IMR-90 (cell line): ENCODE measurements around the gene AGAP1. TPM values are rescaled to one million over a fixed set of nuclear protein-coding genes. Genes with fewer than 3 reads are reported as not detected.

Experiments used
- ATAC-seq: fragments of 200-7000 bp; cut with Tn5 transposase; 2 replicates; pipeline ENCODE4 v1.9.1; 2020; ENCODE audit warnings: low read depth, mild to moderate bottlenecking, moderate library complexity
- BruUV-seq: library from RNA; stranded (reverse); fragments of 400-500 nt; replicated peaks from 2 replicates; lab custom pipeline; 2021; lab: Mats Ljungman, UMichigan
- CTCF ChIA-PET: fragments of 300-600 bp; formaldehyde crosslinking; extraction: SDS; loops from one replicate; lab custom pipeline; 2021; ENCODE audit warnings: antibody characterized with exemption; lab: Yijun Ruan, JAX
- POLR2A ChIA-PET: fragments of 300-600 bp; sonication (Branson Sonifier 250); formaldehyde crosslinking; loops from one replicate; lab custom pipeline; 2022; ENCODE audit warnings: antibody characterized with exemption; ENCODE audit not compliant: unreplicated experiment; lab: Charles Lee
- DNase-seq: peaks from one replicate; pipeline ENCODE4 v3.0.0; 2013
- H2AFZ ChIP-seq: replicated peaks from 2 replicates; pipeline ENCODE3; 2013; ENCODE audit warnings: low read length, mild to moderate bottlenecking; ENCODE audit not compliant: poor library complexity
- H2AK5ac ChIP-seq: 2 replicates; pipeline ENCODE4 v1.6.1; 2013; ENCODE audit warnings: low read depth, low read length, inconsistent platforms
- H2AK9ac ChIP-seq: replicated peaks from 2 replicates; pipeline ENCODE3; 2013; ENCODE audit warnings: mild to moderate bottlenecking, low read depth, low read length, moderate library complexity; ENCODE audit not compliant: poor library complexity
- H2BK120ac ChIP-seq: 2 replicates; pipeline ENCODE4 v1.6.1; 2013; ENCODE audit warnings: low read depth, low read length, inconsistent platforms
- H2BK15ac ChIP-seq: 3 replicates; pipeline ENCODE4 v1.6.1; 2013; ENCODE audit warnings: low read depth, low read length, inconsistent platforms
- H2BK20ac ChIP-seq: 2 replicates; pipeline ENCODE4 v1.6.1; 2013; ENCODE audit warnings: low read depth, mild to moderate bottlenecking, inconsistent platforms, low read length, moderate library complexity
- H2BK5ac ChIP-seq: 2 replicates; pipeline ENCODE4 v1.6.1; 2013; ENCODE audit warnings: mild to moderate bottlenecking, low read depth, low read length, inconsistent platforms; ENCODE audit not compliant: poor library complexity, severe bottlenecking
- H3K14ac ChIP-seq: replicated peaks from 2 replicates; pipeline ENCODE4 v1.6.1; 2013; ENCODE audit warnings: low read depth, low read length, inconsistent platforms
- H3K18ac ChIP-seq: 2 replicates; pipeline ENCODE4 v1.6.1; 2013; ENCODE audit warnings: low read depth, low read length, control low read depth
- H3K23ac ChIP-seq: 2 replicates; pipeline ENCODE4 v1.6.1; 2013; ENCODE audit warnings: low read depth, low read length, inconsistent platforms
- H3K27ac ChIP-seq: 2 replicates; pipeline ENCODE4 v1.5.1; 2013; ENCODE audit warnings: mild to moderate bottlenecking, control low read depth, low read length; ENCODE audit not compliant: insufficient read depth
- H3K27me3 ChIP-seq: 2 replicates; pipeline ENCODE4 v1.6.1; 2013; ENCODE audit warnings: low read length; ENCODE audit not compliant: control insufficient read depth, insufficient read depth
- H3K36me3 ChIP-seq: 2 replicates; pipeline ENCODE4 v1.6.1; 2013; ENCODE audit warnings: low read length, mixed read lengths; ENCODE audit not compliant: control insufficient read depth, insufficient read depth
- H3K4ac ChIP-seq: 2 replicates; pipeline ENCODE4 v1.6.1; 2013; ENCODE audit warnings: low read depth, low read length, inconsistent platforms
- H3K4me1 ChIP-seq: 2 replicates; pipeline ENCODE4 v1.6.1; 2013; ENCODE audit warnings: low read length, mixed read lengths; ENCODE audit not compliant: control insufficient read depth, insufficient read depth
- H3K4me2 ChIP-seq: 2 replicates; pipeline ENCODE4 v1.6.1; 2013; ENCODE audit warnings: low read depth, mild to moderate bottlenecking, control low read depth, low read length, moderate library complexity
- H3K4me3 ChIP-seq: 2 replicates; pipeline ENCODE4 v1.5.1; 2013; ENCODE audit warnings: low read depth, mild to moderate bottlenecking, control low read depth, low read length, moderate library complexity; ENCODE audit not compliant: insufficient read depth
- H3K56ac ChIP-seq: 2 replicates; pipeline ENCODE4 v1.6.1; 2013; ENCODE audit warnings: low read length, inconsistent platforms; ENCODE audit not compliant: insufficient read depth; ENCODE audit errors: extremely low read depth
- H3K79me1 ChIP-seq, 2 experiments: 2 replicates each; pipeline ENCODE4 v1.6.1; 2013; ENCODE audit warnings: low read length in 2 of 2, inconsistent platforms in 1 of 2, low read depth in 1 of 2
- H3K9ac ChIP-seq: 2 replicates; pipeline ENCODE4 v1.6.1; 2013; ENCODE audit warnings: low read depth, low read length, control low read depth
- H3K9me1 ChIP-seq: 2 replicates; pipeline ENCODE4 v1.6.1; 2013; ENCODE audit warnings: low read length, inconsistent platforms; ENCODE audit not compliant: insufficient read depth
- H3K9me3 ChIP-seq: 2 replicates; pipeline ENCODE4 v1.6.1; 2013; ENCODE audit warnings: low read length; ENCODE audit not compliant: control insufficient read depth, insufficient read depth
- H4K20me1 ChIP-seq: 2 replicates; pipeline ENCODE4 v1.6.1; 2013; ENCODE audit warnings: low read length, inconsistent platforms; ENCODE audit not compliant: insufficient read depth
- H4K5ac ChIP-seq: 2 replicates; pipeline ENCODE4 v1.6.1; 2013; ENCODE audit warnings: mild to moderate bottlenecking, low read depth, low read length, control low read depth
- H4K8ac ChIP-seq, 2 experiments: 2 replicates each; pipeline ENCODE4 v1.6.1; 2013; ENCODE audit warnings: low read depth in 2 of 2, low read length in 2 of 2, control low read depth in 1 of 2, inconsistent platforms in 1 of 2
- H4K91ac ChIP-seq: 2 replicates; pipeline ENCODE4 v1.6.1; 2013; ENCODE audit warnings: low read depth, low read length, inconsistent platforms; ENCODE audit not compliant: insufficient read depth
- CEBPB ChIP-seq: IDR thresholded peaks from 2 replicates; pipeline ENCODE4 v1.6.1; 2012; ENCODE audit warnings: low read depth, low read length, improper control_type of control experiment
- CTCF ChIP-seq: conservative IDR thresholded peaks from 2 replicates; pipeline ENCODE4 v1.5.1; 2012; ENCODE audit warnings: mild to moderate bottlenecking, low read depth, low read length, improper control_type of control experiment
- ELK1 ChIP-seq: fragments of 150-350 bp; IDR thresholded peaks from 2 replicates; pipeline ENCODE4 v1.6.1; 2016; ENCODE audit warnings: low read depth, mild to moderate bottlenecking, low read length, moderate library complexity, borderline replicate concordance
- FOS ChIP-seq: fragments of 150-350 bp; IDR thresholded peaks from 2 replicates; pipeline ENCODE4 v1.6.1; 2016; ENCODE audit warnings: low read depth, low read length
- MAFK ChIP-seq: IDR thresholded peaks from 2 replicates; pipeline ENCODE4 v1.6.1; 2012; ENCODE audit warnings: low read depth, low read length, improper control_type of control experiment
- MAZ ChIP-seq: IDR thresholded peaks from 2 replicates; pipeline ENCODE4 v1.6.1; 2012; ENCODE audit warnings: low read depth, mild to moderate bottlenecking, low read length, improper control_type of control experiment, moderate library complexity, borderline replicate concordance
- NFE2L2 ChIP-seq: fragments of 150-350 bp; IDR thresholded peaks from 2 replicates; pipeline ENCODE4 v1.6.1; 2016; ENCODE audit warnings: low read depth, mild to moderate bottlenecking, low read length
- RCOR1 ChIP-seq: IDR thresholded peaks from 2 replicates; pipeline ENCODE4 v1.6.1; 2012; ENCODE audit warnings: mild to moderate bottlenecking, low read length, improper control_type of control experiment; ENCODE audit not compliant: insufficient replicate concordance
- RFX5 ChIP-seq: IDR thresholded peaks from 2 replicates; pipeline ENCODE4 v1.8.0; 2012; ENCODE audit warnings: low read depth, mild to moderate bottlenecking, low read length, moderate library complexity
- USF2 ChIP-seq: fragments of 150-350 bp; IDR thresholded peaks from 2 replicates; pipeline ENCODE4 v1.6.1; 2017; ENCODE audit warnings: mild to moderate bottlenecking, antibody characterized with exemption, low read length, low read depth
- WGBS, 2 experiments: methylation state at CpG; one replicate each; pipeline versions ENCODE4 v1.1.5 to v1.1.7; 2013; ENCODE audit warnings: missing lambda C conversion rate in 2 of 2; ENCODE audit not compliant: insufficient read length in 1 of 2; ENCODE audit errors: extremely low coverage in 2 of 2; 5-methylcytosine and 5-hydroxymethylcytosine counted together
- dilution Hi-C: fragments of 300-500 bp; cut with HindIII; formaldehyde crosslinking; loops from one replicate; pipeline ENCODE4 v1.14.3; 2018; ENCODE audit warnings: low sequenced_read_pairs; ENCODE audit not compliant: unreplicated experiment
- in situ Hi-C: fragments of 300-500 bp; cut with MboI; formaldehyde crosslinking; loops from 3 replicates; pipeline ENCODE4 v1.14.3; 2019; ENCODE audit warnings: low sequenced_read_pairs, inconsistent platforms, mixed read lengths
- intact Hi-C: fragments of 100-400 bp; cut with micrococcal nuclease; formaldehyde crosslinking; loops from 2 replicates; pipeline ENCODE4 v1.10.0; 2022
- polyA plus RNA-seq, 3 experiments: library from polyadenylated mRNA; depleted of rRNA; stranded (reverse); fragments of >200 nt; gene quantifications; 2 replicates each; pipeline ENCODE4 v1.2.3, GENCODE V29; 2012; ENCODE audit warnings: low replicate concordance in 1 of 3
- total RNA-seq: library from RNA; depleted of rRNA; stranded (reverse); fragments of >200 nt; gene quantifications from 2 replicates; pipeline ENCODE4 v1.2.3, GENCODE V29; 2012

Gene AGAP1
- total and polyA plus RNA-seq, 2 of the 4 experiments (the other 2 are of a cell fraction): 15.1 to 16.4 TPM

GRCh38 chr2:235541016-235541415 is 47.2 kb downstream of the AGAP1 start:
- H3K18ac ChIP-seq: no peak overlapping the region
- H4K8ac ChIP-seq: no peak overlapping the region
- no peak overlapping the region for H3K4ac ChIP-seq
- ChIA-PET POLR2A (interaction anchor here (0.6 kb wide), 1 partner anchor 33 kb away, joined by 12 read pairs; no protein-coding TSS in a partner anchor), CTCF (interaction anchor here (0.6 kb wide), 1 partner anchor 92 kb away, joined by 5 read pairs; no protein-coding TSS in a partner anchor)
- H3K79me1 ChIP-seq: peaks cover 43 to 56% of the 10 kb centered on the region in 2 experiments
- no peak overlapping the region for H3K56ac ChIP-seq
- H4K91ac ChIP-seq: no peak overlapping the region
- H3K36me3 ChIP-seq: no peaks in the 10 kb centered on the region
- H3K27ac ChIP-seq: no peak overlapping the region
- H3K4me1 ChIP-seq: peaks cover 2% of the 10 kb centered on the region; the same call in 1 of the 2 replicates
- ATAC-seq (no peak), DNase-seq (no peak)
- no peak overlapping the region for H2AK9ac ChIP-seq
- no peaks in the 10 kb centered on the region for H3K27me3 ChIP-seq
- H3K4me3 ChIP-seq: no peak overlapping the region
- in situ Hi-C loops: no loop called here
- TF ChIP-seq USF2: no peak
- TF ChIP-seq MAZ: no peak
- TF ChIP-seq MAFK: no peak
- TF ChIP-seq FOS: no peak
- TF ChIP-seq NFE2L2: no peak
- no peak for TF ChIP-seq CTCF
- no peak for TF ChIP-seq ELK1
- TF ChIP-seq RFX5: no peak
- no peak for TF ChIP-seq CEBPB
- no peak for TF ChIP-seq RCOR1
- no TSS peak for BruUV-seq
- no peak overlapping the region for H2BK120ac ChIP-seq
- intact Hi-C loops: no loop called here
- no peak overlapping the region for H3K9ac ChIP-seq
- no peak overlapping the region for H2BK20ac ChIP-seq
- no peak overlapping the region for H4K5ac ChIP-seq
- no CpG with 5 or more reads among the region's 5 CpGs for WGBS, 2 experiments
- H3K9me1 ChIP-seq: peaks cover 3% of the 10 kb centered on the region; the same call in 1 of the 2 replicates
- H3K9me3 ChIP-seq: no peaks in the 10 kb centered on the region
- no peak overlapping the region for H2BK15ac ChIP-seq
- no peak overlapping the region for H2AK5ac ChIP-seq
- dilution Hi-C loops: no loop called here
- no peak overlapping the region for H2BK5ac ChIP-seq
- no peak overlapping the region for H2AFZ ChIP-seq
- H3K4me2 ChIP-seq: no peak overlapping the region
- no peak overlapping the region for H3K14ac ChIP-seq
- no peak overlapping the region for H3K23ac ChIP-seq
- H4K20me1 ChIP-seq: peaks cover 72% of the 10 kb centered on the region
